GM23338 (cell line): ENCODE measurements around the gene CUX1. TPM values are rescaled to one million over a fixed set of nuclear protein-coding genes. Genes with fewer than 3 reads are reported as not detected.

Experiments used
- ATAC-seq: fragments of 200-7000 bp; cut with Tn5 transposase; 3 replicates; pipeline ENCODE4 v1.9.1; 2020
- DNase-seq: peaks from one replicate; pipeline ENCODE4 v3.0.0-alpha.2; 2015; ENCODE audit warnings: low spot score
- H2AFZ ChIP-seq: fragments of 200-600 bp; sonication (generic); 2 replicates; pipeline ENCODE4 v1.8.0; 2016; ENCODE audit warnings: antibody characterized with exemption, mild to moderate bottlenecking, moderate library complexity
- H3F3A ChIP-seq: fragments of 200-600 bp; sonication (generic); replicated peaks from 2 replicates; pipeline ENCODE4 v1.8.0; 2017; ENCODE audit warnings: antibody characterized with exemption, mixed run types, low read depth
- H3K27ac ChIP-seq: fragments of 200-600 bp; sonication (generic); 2 replicates; pipeline ENCODE4 v1.6.1; 2016; ENCODE audit warnings: low read depth
- H3K27me3 ChIP-seq: fragments of 200-600 bp; sonication (generic); 2 replicates; pipeline ENCODE4 v1.8.0; 2016; ENCODE audit warnings: mild to moderate bottlenecking, mixed run types, moderate library complexity; ENCODE audit not compliant: insufficient read depth
- H3K36me3 ChIP-seq: fragments of 200-600 bp; sonication (generic); 2 replicates; pipeline ENCODE4 v1.8.0; 2016; ENCODE audit warnings: mild to moderate bottlenecking; ENCODE audit not compliant: insufficient read depth
- H3K4me1 ChIP-seq: fragments of 200-600 bp; sonication (generic); 2 replicates; pipeline ENCODE4 v1.8.0; 2016; ENCODE audit warnings: mild to moderate bottlenecking, moderate library complexity; ENCODE audit not compliant: insufficient read depth
- H3K4me2 ChIP-seq: fragments of 200-600 bp; sonication (generic); 2 replicates; pipeline ENCODE4 v1.7.1; 2017; ENCODE audit warnings: mixed run types
- H3K4me3 ChIP-seq: fragments of 200-600 bp; sonication (generic); 2 replicates; pipeline ENCODE4 v1.6.1; 2016; ENCODE audit warnings: mixed run types
- H3K79me2 ChIP-seq: fragments of 200-600 bp; sonication (generic); replicated peaks from 2 replicates; pipeline ENCODE4 v1.8.0; 2017; ENCODE audit warnings: mild to moderate bottlenecking; ENCODE audit not compliant: insufficient read depth
- H3K9me2 ChIP-seq: fragments of 200-600 bp; sonication (generic); 2 replicates; pipeline ENCODE4 v1.8.0; 2017; ENCODE audit not compliant: insufficient read depth
- H4K20me1 ChIP-seq: fragments of 200-600 bp; sonication (generic); replicated peaks from 2 replicates; pipeline ENCODE4 v1.8.0; 2017; ENCODE audit warnings: mild to moderate bottlenecking; ENCODE audit not compliant: insufficient read depth
- H3K27ac Mint-ChIP-seq: 2 replicates; pipeline ENCODE4 v1.8.0; 2020; ENCODE audit warnings: inconsistent platforms, mild to moderate bottlenecking, moderate library complexity, mixed read lengths
- H3K27me3 Mint-ChIP-seq: 3 replicates; pipeline ENCODE4 v1.8.0; 2022; ENCODE audit warnings: low read depth, mild to moderate bottlenecking, moderate library complexity, mixed read lengths, inconsistent platforms; ENCODE audit not compliant: insufficient read depth, poor library complexity
- H3K36me3 Mint-ChIP-seq: 3 replicates; pipeline ENCODE4 v1.8.0; 2021; ENCODE audit warnings: low read depth, mild to moderate bottlenecking, inconsistent platforms, moderate library complexity, mixed read lengths
- H3K4me1 Mint-ChIP-seq: 3 replicates; pipeline ENCODE4 v1.8.0; 2020; ENCODE audit warnings: mild to moderate bottlenecking, inconsistent platforms, mixed read lengths
- H3K4me3 Mint-ChIP-seq: 3 replicates; pipeline ENCODE4 v1.8.0; 2021; ENCODE audit warnings: moderate library complexity, mild to moderate bottlenecking, inconsistent platforms, mixed read lengths
- H3K9me3 Mint-ChIP-seq: 3 replicates; pipeline ENCODE4 v1.8.0; 2020; ENCODE audit warnings: moderate library complexity, mild to moderate bottlenecking, inconsistent platforms, mixed read lengths
- CREB1 ChIP-seq: fragments of 250-450 bp; sonication (Bioruptor Pico); IDR thresholded peaks from 2 replicates; pipeline ENCODE4 v1.5.0; 2020; ENCODE audit warnings: low read depth, mild to moderate bottlenecking, moderate library complexity
- CTCF ChIP-seq, 2 experiments: fragments of 200-600 bp in 1 of 2; sonication (generic) in 1 of 2; conservative IDR thresholded peaks; 2 replicates each; pipeline versions ENCODE4 v1.5.1 to v1.6.1; 2016 to 2017; ENCODE audit warnings: antibody characterized with exemption in 2 of 2, low read depth in 2 of 2, mild to moderate bottlenecking in 2 of 2, moderate library complexity in 1 of 2
- ETS1 ChIP-seq: IDR thresholded peaks from 2 replicates; pipeline ENCODE4 v1.6.1; 2016; ENCODE audit warnings: antibody characterized with exemption
- EZH2 ChIP-seq: fragments of 200-600 bp; sonication (generic); IDR thresholded peaks from one replicate; pipeline ENCODE4 v1.8.0; 2017; ENCODE audit warnings: antibody characterized with exemption, mild to moderate bottlenecking, low read depth; ENCODE audit not compliant: unreplicated experiment
- EZH2phosphoT487 ChIP-seq: fragments of 200-600 bp; sonication (generic); IDR thresholded peaks from one replicate; pipeline ENCODE4 v1.8.1; 2018; ENCODE audit warnings: antibody characterized with exemption; ENCODE audit not compliant: unreplicated experiment
- JUNB ChIP-seq: IDR thresholded peaks from one replicate; pipeline ENCODE4 v1.6.1; 2016; ENCODE audit warnings: antibody characterized with exemption; ENCODE audit not compliant: unreplicated experiment
- NANOG ChIP-seq: IDR thresholded peaks from 2 replicates; pipeline ENCODE4 v1.6.1; 2016; ENCODE audit warnings: antibody characterized with exemption, borderline replicate concordance
- POLR2AphosphoS5 ChIP-seq: IDR thresholded peaks from 2 replicates; pipeline ENCODE4 v1.6.1; 2016; ENCODE audit warnings: antibody characterized with exemption, low read depth
- REST ChIP-seq: IDR thresholded peaks from one replicate; pipeline ENCODE4 v1.6.1; 2018; ENCODE audit warnings: antibody characterized with exemption; ENCODE audit not compliant: unreplicated experiment
- STAT1 ChIP-seq: IDR thresholded peaks from one replicate; pipeline ENCODE4 v1.6.1; 2016; ENCODE audit warnings: antibody characterized with exemption; ENCODE audit not compliant: unreplicated experiment
- ZNF114 ChIP-seq: fragments of 250-450 bp; sonication (Bioruptor Pico); IDR thresholded peaks from 2 replicates; pipeline ENCODE4 v1.5.0; 2020; ENCODE audit warnings: mild to moderate bottlenecking, moderate library complexity
- ZNF331 ChIP-seq: fragments of 250-450 bp; sonication (Bioruptor Pico); IDR thresholded peaks from 2 replicates; pipeline ENCODE4 v1.5.0; 2020; ENCODE audit warnings: low read depth, mild to moderate bottlenecking, moderate library complexity
- ZNF462 ChIP-seq: fragments of 250-450 bp; sonication (Bioruptor Pico); IDR thresholded peaks from 2 replicates; pipeline ENCODE4 v1.5.0; 2020; ENCODE audit warnings: mild to moderate bottlenecking, moderate library complexity
- polyA plus RNA-seq: library from polyadenylated mRNA; unstranded; fragments of >200 nt; fragmentation: Nextera tagmentation; extraction: Ambion mirVana; gene quantifications from 2 replicates; pipeline ENCODE4 v1.2.1, GENCODE V29; 2016
- total RNA-seq: library from RNA; depleted of rRNA; stranded (reverse); fragments of >200 nt; shearing (Covaris generic); gene quantifications from 2 replicates; pipeline ENCODE4 v1.2.3, GENCODE V29; 2014

Gene CUX1
- total and polyA plus RNA-seq, 2 experiments from 2014 or later = 49.9 to 64.0 TPM

- peaks cover 17% of the 10 kb centered on the region for H3K4me1 ChIP-seq
- H3K27me3 Mint-ChIP-seq = peaks cover 19% of the 10 kb centered on the region
- no peaks in the 10 kb centered on the region for H3K9me3 Mint-ChIP-seq
- no peak for DNase-seq
- no peaks in the 10 kb centered on the region for H3K27me3 ChIP-seq
- 0 out of 2 replicates have a peak overlapping the region, but pooled peaks have one; percentile 42 for H3K27ac Mint-ChIP-seq
- peaks cover 24% of the 10 kb centered on the region for H3K4me1 Mint-ChIP-seq
- peaks cover 26% of the 10 kb centered on the region for H3K36me3 Mint-ChIP-seq
- peaks cover 100% of the 10 kb centered on the region for H3K79me2 ChIP-seq
- H3K4me3 Mint-ChIP-seq = no peak overlapping the region; the same call in 2 of the 3 replicates
- peak overlapping the region; percentile 29 for H3K27ac ChIP-seq
- no peaks in the 10 kb centered on the region for H3K9me2 ChIP-seq
- no peak for TF ChIP-seq CTCF (conservative IDR thresholded peaks at IDR 0.05; ENCODE audit: low read depth in 2 of 2)
- no peak for TF ChIP-seq ZNF331
- TF ChIP-seq JUNB = no peak
- TF ChIP-seq ZNF114 (CRISPR knock-in tag) = no peak
- no peak for TF ChIP-seq ZNF462 (CRISPR knock-in tag)
- no peak for TF ChIP-seq NANOG
- TF ChIP-seq CREB1 (CRISPR knock-in tag) = no peak
- no peak for TF ChIP-seq POLR2AphosphoS5
- no peak for TF ChIP-seq ETS1
- no peak for TF ChIP-seq STAT1
- TF ChIP-seq EZH2phosphoT487 = no peak
- no peak for TF ChIP-seq REST
- no peak for TF ChIP-seq EZH2
- H3K4me2 ChIP-seq = no peak overlapping the region
- H3K4me3 ChIP-seq = no peak overlapping the region
- 0 out of 2 replicates have a peak, but pooled peaks cover 3% of the 10 kb centered on the region for H3F3A ChIP-seq
- peaks cover 35% of the 10 kb centered on the region for H4K20me1 ChIP-seq
- H2AFZ ChIP-seq = no peak overlapping the region
- H3K36me3 ChIP-seq = no peaks in the 10 kb centered on the region; the same call in 1 of the 2 replicates
- no peak for ATAC-seq
These were observed 105.5 kb downstream of the CUX1 start for GRCh38 chr7:101922631-101923601.
